Fibroblast of skin of back (primary cell): ENCODE data around the gene CFL2. TPM values are rescaled to one million over a fixed set of nuclear protein-coding genes. Genes with fewer than 3 reads are reported as not detected.
"Not testable (repeated sequence)": the region's sequence is repeated elsewhere in the genome, so short reads cannot be mapped to it uniquely, and the experiment has no call there.

Experiments
- DNase-seq: peaks from one replicate; pipeline ENCODE4 v3.0.0-alpha.2; 2013
- polyA plus RNA-seq, 2 experiments: library from polyadenylated mRNA; unstranded; fragments of 120-200 nt; gene quantifications; one replicate each; pipeline ENCODE4 v1.2.1, GENCODE V29; 2013; ENCODE audit not compliant: insufficient read length in 2 of 2

Gene CFL2
- 229 TPM for polyA plus RNA-seq (2013, experiment 1 of 2; ENCODE audit: insufficient read length)
- 284 TPM for polyA plus RNA-seq (2013, experiment 2 of 2; ENCODE audit: insufficient read length)

- peak; percentile 87 for DNase-seq
Observed at GRCh38 chr14:34714320-34715126, at the start of gene CFL2. TSS of gene CFL2 (minus strand) at chr14:34714593. CDS start at chr14:34714540, 53 bp downstream.

DNA sequence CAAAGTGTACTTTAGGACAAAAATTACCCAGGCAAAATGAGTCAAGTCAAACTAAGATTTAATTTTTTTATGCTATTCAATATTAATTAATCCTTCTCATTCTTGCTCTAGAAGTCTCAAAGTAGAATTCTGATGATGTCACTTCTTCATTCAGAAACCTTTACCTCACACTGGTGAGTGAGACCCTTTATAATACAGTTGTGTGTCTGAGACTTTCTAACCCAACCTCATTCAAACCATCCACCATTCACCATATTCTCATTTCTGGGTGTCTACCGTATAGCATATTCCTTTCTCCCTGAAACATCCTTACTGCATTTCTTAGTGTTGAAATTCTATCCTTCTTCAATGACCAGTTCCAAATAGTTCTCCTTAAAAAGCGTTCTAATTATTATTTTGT lies 40.8 kb upstream of the CFL2 start:
- no peak for DNase-seq

DNA sequence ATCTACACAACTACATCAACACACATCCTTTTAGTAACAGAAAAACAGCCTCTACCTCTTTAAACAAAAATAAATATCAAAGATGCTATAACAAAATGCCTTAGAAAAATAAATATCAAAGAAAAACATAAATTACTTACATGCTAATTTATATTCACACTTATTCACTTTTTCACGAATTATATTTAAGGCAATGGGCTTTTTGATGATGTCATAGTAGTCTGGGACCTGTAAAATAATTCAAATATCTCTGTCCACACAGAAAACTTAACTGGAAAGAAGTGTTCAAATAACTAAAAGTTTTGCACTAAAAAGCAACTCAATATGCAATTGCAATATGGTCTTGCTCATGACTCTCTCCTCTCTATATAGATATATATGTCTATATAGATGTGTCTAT lies 40.3 kb upstream of the CFL2 start:
- no peak for DNase-seq

- DNase-seq = peak; percentile 70
Observed at GRCh38 chr14:34750670-34751069, 36.3 kb upstream of the CFL2 start.

GRCh38 chr14:34750233-34750632 lies 35.8 kb upstream of the CFL2 start:
- DNase-seq = no peak

DNA sequence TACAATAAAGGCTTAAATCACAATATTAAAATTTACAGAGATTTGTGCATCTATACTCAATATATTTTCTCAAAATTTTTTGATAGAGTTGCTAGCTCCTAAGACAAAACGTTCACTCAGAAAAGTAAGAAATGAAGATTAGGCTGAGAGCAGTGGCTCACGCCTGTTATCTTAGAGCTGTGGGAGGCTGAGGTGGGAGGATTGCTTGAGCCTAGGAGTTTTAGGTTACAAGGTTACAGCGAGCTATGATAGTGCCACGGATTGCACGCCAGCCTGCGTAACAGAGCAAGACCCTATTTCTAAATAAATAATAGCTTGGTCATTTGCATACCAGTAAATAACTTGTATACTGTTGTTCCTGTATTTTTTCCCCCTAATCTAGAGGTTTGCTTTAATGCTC lies 35.0 kb upstream of the CFL2 start:
- no peak for DNase-seq

- no peak for DNase-seq
Observed at GRCh38 chr14:34742270-34743115, 28.1 kb upstream of the CFL2 start.

DNA sequence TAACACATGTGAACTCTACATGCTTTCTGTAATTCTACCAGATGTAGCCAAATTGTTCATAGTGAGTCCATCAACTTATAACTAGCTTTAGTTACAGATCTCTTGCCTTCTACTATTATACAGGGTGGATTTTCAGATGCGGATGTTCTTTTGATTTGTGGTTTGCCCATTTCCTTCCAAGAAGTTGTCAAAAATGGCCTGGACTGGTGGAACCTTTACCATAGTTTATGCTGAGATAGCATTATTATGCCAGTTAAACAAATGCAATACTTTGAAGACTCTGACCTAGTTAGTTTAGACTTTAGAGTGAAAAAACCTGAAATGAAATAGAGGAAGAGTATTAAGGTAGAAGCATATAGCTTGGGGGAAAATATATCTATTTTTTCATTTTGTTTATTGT lies 27.4 kb upstream of the CFL2 start:
- no peak for DNase-seq

GRCh38 chr14:34740139-34740538 lies 25.7 kb upstream of the CFL2 start:
- peak; percentile 65 for DNase-seq

DNA sequence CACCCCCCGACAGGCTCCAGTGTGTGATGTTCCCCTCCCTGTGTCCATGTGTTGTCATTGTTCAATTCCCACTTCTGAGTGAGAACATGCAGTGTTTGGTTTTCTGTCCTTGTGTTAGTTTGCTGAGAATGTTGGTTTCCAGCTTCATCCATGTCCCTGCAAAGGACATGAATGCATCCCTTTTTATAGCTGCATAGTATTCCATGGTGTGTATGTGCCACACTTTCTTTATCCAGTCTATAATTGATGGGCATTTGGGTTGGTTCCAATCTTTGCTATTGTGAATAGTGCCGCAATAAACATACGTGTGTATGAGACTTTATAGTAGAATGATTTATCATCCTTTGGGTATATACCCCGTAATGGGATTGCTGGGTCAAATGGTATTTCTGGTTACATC lies 22.7 kb upstream of the CFL2 start:
- DNase-seq = not testable (repeated sequence)

- peak; percentile 63 for DNase-seq
Observed at GRCh38 chr14:34733245-34733644, 18.9 kb upstream of the CFL2 start.

- no peak for DNase-seq
Observed at GRCh38 chr14:34732802-34733201, 18.4 kb upstream of the CFL2 start.

DNA sequence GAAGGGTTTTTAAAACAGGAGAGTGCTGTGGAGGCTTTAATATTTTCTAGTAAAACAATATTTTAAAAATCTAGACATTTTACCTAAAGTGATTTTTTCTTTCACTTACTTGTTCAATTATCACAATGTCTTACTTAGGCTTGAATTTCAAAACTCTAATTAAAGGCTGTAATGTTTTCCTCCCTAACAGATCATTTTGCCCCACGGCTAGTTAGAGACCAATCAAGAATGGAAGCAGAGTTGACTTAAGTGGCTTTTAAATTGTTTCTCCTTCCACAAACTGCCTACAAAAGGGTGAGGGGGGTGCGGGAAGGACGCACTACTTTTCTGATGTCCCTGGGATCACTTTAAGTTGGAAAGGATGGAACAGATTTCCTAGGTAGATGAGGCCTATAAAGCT lies 9.5 kb upstream of the CFL2 start:
- DNase-seq = no peak

- peak; percentile 61 for DNase-seq
Observed at GRCh38 chr14:34722723-34723545, 8.5 kb upstream of the CFL2 start.

- no peak for DNase-seq
Observed at GRCh38 chr14:34721129-34721528, 6.7 kb upstream of the CFL2 start.

- DNase-seq = peak; percentile 79
Observed at GRCh38 chr14:34718750-34719304, 4.4 kb upstream of the CFL2 start.

- DNase-seq = no peak
Observed at GRCh38 chr14:34715127-34715863, 902 bp upstream of the CFL2 start.

DNA sequence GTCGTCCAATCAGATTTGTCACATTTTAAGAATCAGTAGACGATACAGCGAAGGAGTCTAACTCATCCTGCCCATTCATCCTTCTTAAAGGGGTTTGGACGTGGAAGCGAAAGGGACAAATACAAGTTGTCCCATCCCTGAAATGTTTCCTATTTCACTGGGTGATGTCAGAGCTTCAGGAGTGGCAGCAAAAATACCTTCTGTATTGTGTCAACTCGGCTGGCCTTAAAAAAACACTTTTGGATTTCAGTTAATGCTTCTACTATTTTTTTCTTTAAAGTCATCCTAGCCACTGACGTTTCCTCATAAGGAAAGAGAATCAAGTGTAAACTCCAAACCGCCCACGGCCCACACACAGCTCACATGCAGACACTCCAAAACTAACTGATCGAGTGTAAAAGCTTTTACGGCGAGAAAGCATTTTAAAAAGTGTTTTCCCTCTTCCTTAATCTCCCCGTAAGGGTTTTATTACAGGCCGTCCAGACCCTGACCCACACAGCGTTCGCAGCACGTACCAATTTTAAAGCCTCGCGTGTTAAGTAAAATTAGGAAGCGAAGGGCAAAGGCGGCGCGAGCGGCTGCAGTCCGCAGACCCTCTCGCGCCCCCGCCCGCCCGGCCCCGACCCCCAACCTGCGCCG lies 593 bp downstream of the CFL2 start:
- peak; percentile 96 for DNase-seq

DNA sequence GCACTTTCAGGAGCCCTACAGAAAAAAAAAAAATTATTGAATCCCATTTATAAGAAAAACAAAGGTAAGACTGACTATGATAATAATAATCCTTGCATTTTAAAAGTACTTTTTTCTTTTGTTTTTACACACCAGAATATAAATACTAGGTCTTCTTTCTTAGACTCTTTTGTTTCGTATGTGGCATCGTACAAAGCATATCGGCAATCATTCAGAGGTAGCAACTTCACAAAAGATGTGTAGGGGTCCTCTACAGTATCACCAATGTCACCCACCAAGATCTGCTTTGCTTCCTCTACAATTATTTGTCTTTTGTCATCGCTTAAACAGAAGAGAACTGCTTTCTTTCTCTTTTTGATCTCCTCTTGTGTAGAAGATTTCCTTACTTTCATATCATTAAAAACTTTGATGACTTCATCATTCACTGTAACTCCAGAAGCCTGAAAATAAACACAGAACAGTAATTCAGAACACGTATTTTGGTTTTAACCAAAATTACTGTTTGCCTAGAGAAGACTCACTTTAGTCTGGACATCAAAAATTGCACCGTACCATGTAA lies 1.2 kb downstream of the CFL2 start:
- no peak for DNase-seq

DNA sequence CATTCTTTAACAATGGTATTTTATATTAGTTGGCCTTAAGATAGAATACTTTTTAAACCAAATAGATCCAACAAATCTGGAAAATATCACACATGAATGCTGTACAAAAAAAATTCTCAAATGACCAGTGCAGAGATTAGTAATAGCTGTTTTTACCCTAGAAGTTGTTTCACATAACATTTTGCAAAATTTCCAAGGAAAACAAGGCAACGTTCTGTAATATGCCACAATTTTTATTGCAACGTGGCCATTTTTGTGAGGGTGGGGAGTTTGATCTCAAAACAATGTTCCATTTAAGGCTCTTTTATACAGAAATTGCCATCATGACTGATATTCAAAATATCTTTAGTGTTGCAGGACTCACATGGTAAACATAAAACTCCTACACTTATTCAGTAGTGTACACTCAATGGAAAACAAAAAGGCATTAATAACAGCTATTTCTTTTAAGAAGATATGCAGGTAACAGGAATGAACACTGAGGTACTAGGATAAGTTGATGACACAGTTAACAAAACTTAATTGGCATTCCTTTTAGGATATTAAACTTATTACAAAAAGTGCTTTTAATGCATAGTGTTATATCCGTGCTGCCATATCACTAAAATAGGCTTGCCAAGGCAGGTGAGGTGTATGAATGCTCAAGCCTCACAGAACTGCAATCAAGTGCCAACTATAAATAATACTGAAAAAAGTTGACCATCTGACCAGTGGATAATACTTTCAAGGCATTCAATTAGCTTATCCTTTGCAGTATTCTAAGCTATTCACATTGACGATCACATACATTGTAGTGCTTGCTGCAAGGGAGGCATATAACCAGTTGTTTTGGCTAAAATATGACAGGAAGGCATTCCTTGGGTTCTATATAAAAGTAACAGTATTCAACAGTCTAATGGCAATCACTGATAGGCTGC lies 2.3 kb downstream of the CFL2 start:
- DNase-seq = peak; percentile 52
